Stimulated activated CD8-positive, alpha-beta memory T cell treated with anti-CD3 and anti-CD28 coated beads, Interleukin-7, amount 100 ng/mL, for 48 hours (primary cell): ENCODE measurements around the gene ADAMTS16.

Experiments
- DNase-seq, 2 donors: peaks; one replicate each; pipeline ENCODE4 v3.0.0-alpha.2; 2020; ENCODE audit warnings: low read depth in 1 of 2; ENCODE audit errors: extremely low read depth in 1 of 2

Gene ADAMTS16

GRCh38 chr5:5306696-5307095 lies 166.6 kb downstream of the ADAMTS16 start:
- DNase-seq: no peak

GRCh38 chr5:5308319-5308718 lies 168.2 kb downstream of the ADAMTS16 start:
- DNase-seq: no peak

- no peak for DNase-seq
These were observed 169.5 kb downstream of the ADAMTS16 start for GRCh38 chr5:5309645-5310044.

- no peak for DNase-seq
These were observed 173.0 kb downstream of the ADAMTS16 start for GRCh38 chr5:5313101-5313635.

GRCh38 chr5:5314166-5314565 lies 174.0 kb downstream of the ADAMTS16 start:
- no peak for DNase-seq

- no peak for DNase-seq
These were observed 174.5 kb downstream of the ADAMTS16 start for GRCh38 chr5:5314626-5315025.

GRCh38 chr5:5315068-5315980 lies 175.2 kb downstream of the ADAMTS16 start:
- DNase-seq: no peak

GRCh38 chr5:5316334-5316733 lies 176.2 kb downstream of the ADAMTS16 start:
- no peak for DNase-seq

- no peak for DNase-seq
These were observed 177.8 kb downstream of the ADAMTS16 start for GRCh38 chr5:5317976-5318375.

GRCh38 chr5:5318426-5319190 lies 178.5 kb downstream of the ADAMTS16 start:
- DNase-seq: no peak

GRCh38 chr5:5320062-5320805 lies 180.1 kb downstream of the ADAMTS16 start:
- DNase-seq: no peak

GRCh38 chr5:5321137-5321536 lies 181.0 kb downstream of the ADAMTS16 start:
- DNase-seq: no peak

GRCh38 chr5:5323551-5323950 lies 183.4 kb downstream of the ADAMTS16 start:
- no peak for DNase-seq

- no peak for DNase-seq
These were observed 186.1 kb downstream of the ADAMTS16 start for GRCh38 chr5:5326115-5326758.

- DNase-seq: no peak
These were observed 187.0 kb downstream of the ADAMTS16 start for GRCh38 chr5:5327126-5327525.

- no peak for DNase-seq
These were observed 190.8 kb downstream of the ADAMTS16 start for GRCh38 chr5:5330728-5331452.

GRCh38 chr5:5331848-5332247 lies 191.7 kb downstream of the ADAMTS16 start:
- DNase-seq: no peak

GRCh38 chr5:5332287-5332686 lies 192.2 kb downstream of the ADAMTS16 start:
- no peak for DNase-seq

- DNase-seq: no peak
These were observed 195.0 kb downstream of the ADAMTS16 start for GRCh38 chr5:5335107-5335506.
